HG03565 (cell line): ENCODE measurements around the gene ZBTB11.
"Not testable (repeated sequence)": the region's sequence is repeated elsewhere in the genome, so short reads cannot be mapped to it uniquely, and the experiment has no call there.

Experiments used
- ATAC-seq: cut with Tn5 transposase; IDR thresholded peaks from one replicate; pipeline ENCODE4 v1.9.1; 2021; ENCODE audit warnings: mild to moderate bottlenecking, moderate library complexity; ENCODE audit not compliant: unreplicated experiment

ZBTB11 gene, protein sequence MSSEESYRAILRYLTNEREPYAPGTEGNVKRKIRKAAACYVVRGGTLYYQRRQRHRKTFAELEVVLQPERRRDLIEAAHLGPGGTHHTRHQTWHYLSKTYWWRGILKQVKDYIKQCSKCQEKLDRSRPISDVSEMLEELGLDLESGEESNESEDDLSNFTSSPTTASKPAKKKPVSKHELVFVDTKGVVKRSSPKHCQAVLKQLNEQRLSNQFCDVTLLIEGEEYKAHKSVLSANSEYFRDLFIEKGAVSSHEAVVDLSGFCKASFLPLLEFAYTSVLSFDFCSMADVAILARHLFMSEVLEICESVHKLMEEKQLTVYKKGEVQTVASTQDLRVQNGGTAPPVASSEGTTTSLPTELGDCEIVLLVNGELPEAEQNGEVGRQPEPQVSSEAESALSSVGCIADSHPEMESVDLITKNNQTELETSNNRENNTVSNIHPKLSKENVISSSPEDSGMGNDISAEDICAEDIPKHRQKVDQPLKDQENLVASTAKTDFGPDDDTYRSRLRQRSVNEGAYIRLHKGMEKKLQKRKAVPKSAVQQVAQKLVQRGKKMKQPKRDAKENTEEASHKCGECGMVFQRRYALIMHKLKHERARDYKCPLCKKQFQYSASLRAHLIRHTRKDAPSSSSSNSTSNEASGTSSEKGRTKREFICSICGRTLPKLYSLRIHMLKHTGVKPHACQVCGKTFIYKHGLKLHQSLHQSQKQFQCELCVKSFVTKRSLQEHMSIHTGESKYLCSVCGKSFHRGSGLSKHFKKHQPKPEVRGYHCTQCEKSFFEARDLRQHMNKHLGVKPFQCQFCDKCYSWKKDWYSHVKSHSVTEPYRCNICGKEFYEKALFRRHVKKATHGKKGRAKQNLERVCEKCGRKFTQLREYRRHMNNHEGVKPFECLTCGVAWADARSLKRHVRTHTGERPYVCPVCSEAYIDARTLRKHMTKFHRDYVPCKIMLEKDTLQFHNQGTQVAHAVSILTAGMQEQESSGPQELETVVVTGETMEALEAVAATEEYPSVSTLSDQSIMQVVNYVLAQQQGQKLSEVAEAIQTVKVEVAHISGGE

DNA sequence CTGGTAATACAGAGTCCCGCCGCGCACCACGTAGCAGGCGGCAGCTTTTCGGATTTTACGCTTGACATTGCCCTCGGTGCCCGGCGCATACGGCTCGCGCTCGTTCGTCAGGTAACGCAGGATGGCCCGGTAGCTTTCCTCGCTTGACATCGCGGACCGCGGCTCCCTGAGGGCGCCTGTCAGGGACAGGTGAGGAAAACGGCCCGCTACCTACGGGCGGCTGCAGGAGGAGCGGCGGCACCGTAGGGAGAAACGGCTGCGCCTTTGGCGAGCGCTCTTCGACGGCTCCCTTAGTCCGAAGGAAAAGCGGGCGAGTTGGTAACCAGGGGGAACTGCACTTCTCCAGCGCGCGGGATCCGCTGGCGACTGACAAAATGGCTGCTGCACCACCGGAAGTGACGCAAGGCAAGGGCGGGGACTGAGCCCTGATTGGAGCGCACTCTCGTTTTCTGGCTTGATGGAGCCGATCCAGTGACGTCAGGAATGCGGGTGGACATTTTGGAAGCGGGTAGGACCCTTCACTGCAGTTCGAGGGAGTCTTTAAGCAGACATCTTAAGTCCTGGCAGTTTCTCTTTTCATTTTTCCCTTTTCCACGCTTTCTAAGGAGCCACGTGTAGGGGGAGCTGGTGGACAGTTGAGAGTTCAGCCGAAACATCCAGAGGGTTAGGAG, at the start of gene ZBTB11:
ZBTB11 (minus strand) TSS at position 368 of the 671 bp plus-strand sequence; CDS start at position 150, 218 bp downstream.
- peak; percentile 61 for ATAC-seq

DNA sequence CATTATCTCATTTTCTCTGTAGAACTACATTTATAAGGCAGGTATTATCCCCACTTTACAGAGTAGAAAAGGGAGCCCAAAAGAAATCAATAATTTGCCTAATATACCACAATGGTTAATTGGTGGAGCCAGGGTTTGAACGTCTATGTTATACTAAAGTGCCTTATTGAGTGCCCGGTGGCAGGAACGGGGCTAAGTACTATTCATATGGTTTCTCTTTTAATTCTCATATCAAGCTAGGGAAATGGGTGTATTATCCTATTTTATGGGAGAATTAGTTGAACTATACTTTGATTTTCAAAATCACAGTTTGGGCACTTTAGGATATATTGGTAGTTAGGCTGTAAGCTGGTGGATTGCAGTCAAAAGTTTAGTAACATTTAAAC, 49.0 kb upstream of the ZBTB11 start:
- ATAC-seq = no peak

DNA sequence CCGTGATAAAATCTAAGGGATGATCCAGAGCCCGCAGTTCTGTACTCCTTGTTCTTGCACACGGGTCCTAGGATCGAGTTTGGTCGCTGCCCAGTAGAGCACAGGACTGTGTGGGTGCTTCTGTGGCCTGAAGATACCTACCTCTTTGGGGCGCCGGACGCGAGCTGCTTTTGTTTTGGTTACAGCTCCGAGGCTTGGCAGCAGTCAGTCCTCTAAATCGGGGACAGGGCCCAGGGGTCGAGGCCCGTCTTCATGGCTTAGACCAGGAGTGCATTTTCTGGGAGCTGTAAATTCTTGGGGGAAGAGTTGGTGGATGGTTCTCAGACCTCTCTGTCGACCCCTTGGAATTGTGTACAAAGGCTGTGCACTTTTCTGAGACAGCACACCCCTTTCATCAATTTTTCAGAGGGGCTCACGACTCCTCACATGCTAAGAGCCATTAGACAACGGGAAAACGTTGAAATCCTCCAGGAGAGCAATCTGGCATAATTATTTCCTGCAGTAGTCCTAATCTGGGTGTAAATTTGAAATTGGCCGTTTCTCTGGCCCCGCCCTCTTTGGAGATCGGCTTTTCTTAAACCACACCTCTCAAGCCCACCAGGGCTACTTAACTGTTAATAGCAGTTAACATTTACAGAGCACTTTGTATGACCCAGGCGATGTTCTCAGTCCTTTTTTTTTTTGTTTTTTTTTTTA, 48.4 kb upstream of the ZBTB11 start:
- peak; percentile 3 for ATAC-seq

DNA sequence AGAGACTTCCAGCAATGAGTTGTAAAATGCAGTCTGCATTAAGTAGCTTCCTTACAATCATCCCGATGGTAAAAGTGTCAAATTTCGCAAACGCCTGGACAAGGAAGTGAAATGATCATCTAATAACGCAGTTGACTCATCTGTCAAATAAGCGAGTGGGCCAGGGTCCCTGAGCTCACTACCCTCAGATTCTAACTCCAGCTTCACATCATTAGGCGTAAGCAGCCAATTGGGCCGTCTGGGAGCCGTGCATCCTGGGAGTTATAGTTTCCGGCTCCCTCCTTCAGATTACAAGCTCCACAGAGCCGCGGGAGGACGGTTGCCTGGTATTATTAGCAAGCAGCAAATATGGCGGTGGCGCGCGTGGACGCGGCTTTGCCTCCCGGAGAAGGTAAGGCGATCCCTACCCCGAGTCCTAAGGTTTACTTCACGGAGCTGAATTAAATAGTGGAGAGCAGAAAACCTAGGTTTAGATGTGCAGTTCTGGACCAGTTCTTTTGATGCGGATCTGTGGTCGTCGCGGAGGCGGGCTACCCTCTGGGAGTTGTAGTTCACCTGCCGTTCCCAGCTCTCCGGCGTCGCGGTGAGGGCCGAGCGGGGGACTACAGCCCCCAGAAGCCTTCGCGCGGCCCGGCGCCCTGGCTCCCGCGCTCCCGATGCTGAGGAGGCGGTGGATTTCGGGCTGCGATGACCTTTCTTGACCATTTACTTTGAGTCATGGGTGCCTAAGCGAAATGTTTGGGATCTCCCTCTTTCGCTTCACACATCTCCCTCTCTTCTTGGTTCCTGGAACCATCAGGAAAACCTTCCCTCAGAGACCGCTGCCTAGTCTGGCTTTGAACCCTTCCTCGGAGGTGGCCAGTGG, 47.6 kb upstream of the ZBTB11 start, which contains the start of gene CEP97:
CEP97 (plus strand) TSS at position 286 of the 865 bp plus-strand sequence; CDS start at position 349, 63 bp downstream.
- peak; percentile 74 for ATAC-seq

DNA sequence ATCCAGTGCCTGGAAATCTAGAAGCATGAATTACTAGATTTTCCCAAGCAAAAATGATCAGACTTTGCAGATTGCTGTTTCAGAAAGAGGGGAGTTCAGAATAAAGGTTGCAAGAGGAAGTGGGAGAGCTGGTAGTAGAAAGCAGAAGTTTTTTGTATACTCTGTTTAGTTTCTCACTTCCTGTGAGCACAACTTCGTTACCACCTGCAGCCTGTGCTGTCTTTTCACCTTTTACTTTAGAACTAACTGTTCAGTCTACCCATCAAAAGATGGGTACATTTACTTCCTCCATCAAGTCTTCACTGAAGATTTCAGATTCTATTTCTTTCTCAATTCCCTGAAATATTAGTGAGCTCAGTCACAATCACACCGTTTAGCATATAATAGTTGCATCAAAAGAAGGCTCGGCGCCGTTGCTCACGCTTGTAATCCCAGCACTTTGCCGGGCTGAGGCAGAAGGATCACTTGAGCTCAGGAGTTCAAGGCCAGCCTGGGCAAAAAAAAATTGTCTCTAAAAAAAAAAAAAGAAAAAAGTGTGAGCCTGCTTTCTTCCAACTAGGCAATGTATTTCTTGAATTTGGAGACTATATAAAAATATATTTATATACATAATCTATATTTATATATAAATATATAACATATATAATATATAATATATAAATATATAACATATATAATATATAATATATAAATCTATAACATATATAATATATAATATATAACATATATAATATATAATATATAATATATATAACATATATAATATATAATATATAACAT, 45.7 kb upstream of the ZBTB11 start:
- ATAC-seq = peak; percentile 53

DNA sequence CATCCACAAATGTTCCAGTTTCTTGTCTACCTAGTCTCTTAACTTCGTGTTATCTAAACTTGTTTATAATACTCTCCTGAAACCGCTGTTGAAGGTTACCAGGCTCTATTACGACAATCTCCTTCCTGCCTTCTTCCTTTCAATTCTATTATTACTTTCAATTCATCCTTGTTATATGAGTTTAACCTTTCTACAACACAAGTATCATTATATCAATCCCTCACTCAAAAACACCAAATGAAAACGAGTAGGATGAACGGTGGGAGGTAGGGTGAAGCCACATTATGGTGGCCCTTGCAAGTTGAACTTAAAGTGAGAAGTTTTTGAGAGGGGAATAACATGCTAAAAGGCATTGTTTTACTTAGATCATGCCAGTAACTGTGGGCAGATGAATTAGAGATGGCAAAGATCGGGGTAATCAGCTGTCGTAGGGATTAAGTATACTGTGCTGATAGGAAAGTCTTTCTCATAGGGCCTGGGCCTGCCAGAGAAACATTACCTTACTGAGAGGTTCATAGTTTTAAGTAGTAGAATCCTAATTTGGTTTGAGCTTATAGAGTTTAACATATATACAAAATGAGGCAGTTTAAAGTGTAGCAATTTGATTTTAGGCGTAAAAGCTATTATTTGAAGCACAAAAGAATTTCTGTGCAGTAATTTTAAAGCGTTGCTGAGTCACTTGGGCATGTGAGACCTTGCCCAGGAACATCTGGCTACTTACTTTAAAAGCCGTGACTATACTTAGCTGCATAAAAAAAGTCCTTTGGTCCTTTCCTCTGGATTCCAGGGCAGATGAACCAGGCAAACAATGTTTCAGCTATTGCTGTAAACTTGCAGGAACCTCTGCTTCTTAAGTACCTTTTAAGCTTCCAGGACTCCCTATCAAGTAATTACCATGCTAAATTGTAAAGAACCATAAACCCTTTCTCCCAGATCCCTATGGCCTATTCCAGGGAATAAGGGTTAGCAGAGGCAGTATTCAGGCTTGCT, 44.2 kb upstream of the ZBTB11 start:
- no peak for ATAC-seq

DNA sequence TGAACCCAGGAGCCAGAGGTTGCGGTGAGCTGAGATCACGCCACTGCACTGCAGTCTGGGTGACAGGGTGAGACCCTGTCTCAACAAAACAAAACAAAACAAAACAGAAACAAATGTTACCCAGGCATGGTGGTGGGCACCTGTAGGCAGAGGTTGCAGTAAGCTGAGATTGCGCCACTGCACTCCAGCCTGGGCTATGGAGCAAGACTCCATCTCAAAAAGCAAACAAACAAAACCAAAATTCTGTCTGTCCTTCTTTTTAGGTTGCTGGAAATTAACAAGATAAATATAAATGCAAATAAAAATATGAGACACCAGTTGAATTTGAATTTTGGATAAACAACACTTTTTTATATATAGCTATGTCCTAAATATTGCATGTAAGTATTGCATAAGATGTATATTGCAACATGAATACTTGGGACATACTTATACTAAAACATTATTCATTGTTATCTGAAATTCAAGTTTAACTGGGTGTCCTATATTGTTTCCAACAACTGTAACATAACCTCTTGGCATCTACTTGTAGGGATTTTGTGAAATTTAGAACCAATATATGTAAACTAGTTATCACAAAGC, 42.8 kb upstream of the ZBTB11 start:
- no peak for ATAC-seq

DNA sequence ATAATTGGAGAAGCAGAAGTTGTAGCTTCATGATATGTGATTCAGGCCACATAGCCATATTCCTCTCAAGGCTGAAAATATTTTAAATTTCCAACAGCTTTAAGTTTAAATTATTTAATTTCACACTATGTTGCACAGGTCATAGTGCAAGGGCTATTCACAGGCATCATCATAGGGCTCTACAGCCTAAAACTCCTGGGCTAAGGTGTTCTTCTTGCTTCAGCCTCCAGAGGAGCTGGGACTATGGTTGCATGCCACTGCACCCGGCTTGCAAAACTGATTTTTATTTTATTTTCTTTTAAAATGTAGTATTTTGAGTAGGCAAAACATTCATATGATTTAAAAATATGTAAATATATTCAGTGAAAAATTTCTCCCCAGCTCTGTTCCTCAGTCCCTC, 41.5 kb upstream of the ZBTB11 start:
- no peak for ATAC-seq

DNA sequence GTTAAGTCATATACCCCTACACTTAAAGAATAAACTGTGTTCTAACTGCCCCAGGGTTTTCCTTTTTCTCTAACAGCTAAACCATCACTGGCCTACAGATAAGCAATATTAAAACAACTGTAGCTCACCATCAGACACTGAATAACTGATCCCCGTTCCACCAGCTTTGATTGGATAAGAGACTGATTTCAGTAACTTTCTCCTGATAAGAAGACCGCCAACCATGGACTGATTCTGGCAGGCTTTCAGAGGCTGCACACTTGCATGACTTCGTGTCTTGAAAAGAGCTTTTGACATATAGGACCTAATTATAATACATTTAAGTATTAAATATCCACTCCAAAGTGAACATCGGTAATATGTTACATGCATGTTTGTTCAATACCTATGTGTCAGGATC, 32.2 kb upstream of the ZBTB11 start:
- no peak for ATAC-seq

DNA sequence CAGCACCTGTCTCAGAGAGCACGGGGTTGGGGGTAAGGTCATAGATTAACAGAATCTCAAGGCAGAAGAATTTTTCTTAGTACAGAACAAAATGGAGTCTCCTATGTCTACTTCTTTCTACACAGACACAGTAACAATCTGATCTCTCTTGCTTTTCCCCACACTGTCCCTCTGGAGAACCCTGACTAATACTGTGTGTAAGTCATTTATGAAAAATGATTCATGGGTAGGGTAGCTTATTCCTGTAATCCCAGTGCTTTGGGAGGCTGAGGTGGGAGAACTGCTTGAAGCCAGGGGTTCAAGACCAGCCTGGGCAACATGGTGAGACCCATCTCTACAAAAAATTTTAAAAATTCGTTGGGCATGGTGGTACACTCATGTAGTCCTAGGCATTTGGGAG, 27.7 kb upstream of the ZBTB11 start:
- not testable (repeated sequence) for ATAC-seq

DNA sequence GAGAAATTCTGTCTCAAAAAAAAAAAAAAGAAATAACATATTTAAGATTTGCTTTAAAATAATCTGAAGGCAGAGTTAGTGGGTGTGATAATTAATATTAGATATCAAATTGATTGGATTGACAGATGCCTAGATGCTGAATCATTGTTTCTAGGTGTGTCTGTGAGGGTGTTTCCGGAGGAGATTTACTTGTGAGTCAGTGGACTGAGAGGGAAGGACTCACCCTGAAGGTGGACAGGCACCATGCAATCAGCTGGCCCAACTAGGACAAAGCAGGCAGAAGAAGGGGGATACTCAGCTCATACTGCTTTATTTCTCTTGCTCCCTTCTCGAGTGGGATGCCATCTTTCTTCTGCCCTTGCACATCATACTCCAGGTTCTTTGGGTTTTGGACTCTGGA, 26.2 kb upstream of the ZBTB11 start:
- ATAC-seq = no peak

DNA sequence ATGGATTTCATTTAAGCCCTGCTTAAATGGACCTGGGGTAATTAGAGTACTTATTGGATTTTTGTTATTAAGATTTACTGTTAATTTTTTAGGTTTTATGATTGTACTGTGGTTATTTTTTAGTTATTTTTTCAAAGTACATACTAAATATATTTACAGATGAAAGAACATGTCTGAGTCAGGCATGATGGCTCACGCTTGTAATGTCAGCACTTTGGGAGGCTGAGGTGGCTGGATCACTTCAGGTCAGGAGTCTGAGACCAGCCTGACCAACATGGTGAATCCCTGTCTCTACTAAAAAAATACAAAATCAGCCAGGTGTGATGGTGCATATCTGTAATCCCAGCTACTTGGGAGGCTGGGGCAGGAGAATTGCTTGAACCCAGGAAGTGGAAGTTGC, 25.8 kb upstream of the ZBTB11 start:
- ATAC-seq = no peak

DNA sequence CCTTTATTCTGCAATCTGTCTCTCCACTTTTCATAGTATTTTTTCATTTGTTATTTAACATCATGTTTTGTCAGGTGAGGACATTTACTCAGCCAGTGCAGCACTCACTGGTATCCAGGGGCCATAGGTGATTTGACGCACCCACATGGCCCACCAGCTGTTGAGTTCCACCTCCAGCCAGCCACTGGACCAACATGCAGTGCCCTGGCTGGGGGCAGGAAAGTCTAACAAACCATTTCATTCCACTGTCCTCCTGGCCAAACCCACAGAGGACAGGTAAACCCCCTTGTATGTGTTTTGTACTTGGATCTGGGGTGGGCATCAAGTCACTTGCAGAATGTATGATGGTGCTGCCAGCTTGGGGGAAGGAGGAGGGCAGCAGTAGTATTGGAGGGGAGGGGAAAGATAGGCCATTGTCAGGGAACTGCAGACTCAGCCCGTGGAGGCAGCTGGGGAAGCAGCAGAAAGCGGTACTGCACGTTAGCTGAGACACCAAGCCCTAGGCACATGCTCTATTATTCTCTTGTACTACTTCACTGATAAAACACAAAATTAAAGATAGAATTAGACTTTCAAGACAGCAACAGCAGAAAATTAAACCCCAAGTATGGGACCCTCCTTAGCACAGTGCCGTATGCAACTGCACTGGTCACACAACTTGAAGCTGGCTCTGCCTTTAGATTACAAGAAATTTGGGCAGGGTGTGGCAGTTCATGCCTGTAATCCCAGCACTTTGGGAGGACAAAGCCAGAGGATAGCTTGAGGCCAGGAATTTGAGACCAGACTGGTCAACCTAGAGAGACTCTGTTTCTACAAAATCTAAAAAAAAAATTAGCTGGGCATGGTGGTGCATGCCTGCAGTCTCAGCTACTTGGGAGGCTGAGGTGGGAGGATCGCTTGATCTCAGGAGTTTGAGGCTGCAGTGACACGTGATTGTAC, 25.0 kb upstream of the ZBTB11 start:
- no peak for ATAC-seq

DNA sequence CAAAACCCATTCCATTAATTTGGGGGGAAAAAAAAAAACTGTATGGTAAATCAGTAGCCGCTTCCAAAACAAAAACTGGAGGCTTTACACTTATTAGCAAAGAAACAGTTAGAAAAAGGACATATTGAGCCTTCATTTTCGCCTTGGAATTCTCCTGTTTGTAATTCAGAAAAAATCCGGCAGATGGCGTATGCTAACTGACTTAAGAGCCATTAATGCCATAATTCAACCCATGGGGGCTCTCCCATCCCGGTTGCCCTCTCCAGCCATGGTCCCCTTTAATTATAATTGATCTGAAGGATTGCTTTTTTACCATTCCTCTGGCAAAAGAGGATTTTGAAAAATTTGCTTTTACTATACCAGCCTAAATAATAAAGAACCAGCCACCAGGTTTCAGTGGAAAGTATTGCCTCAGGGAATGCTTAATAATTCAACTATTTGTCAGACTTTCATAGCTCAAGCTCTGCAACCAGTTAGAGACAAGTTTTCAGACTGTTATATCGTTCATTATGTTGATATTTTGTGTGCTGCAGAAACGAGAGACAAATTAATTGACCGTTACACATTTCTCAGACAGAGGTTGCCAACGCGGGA, 18.9 kb upstream of the ZBTB11 start:
- ATAC-seq = no peak

DNA sequence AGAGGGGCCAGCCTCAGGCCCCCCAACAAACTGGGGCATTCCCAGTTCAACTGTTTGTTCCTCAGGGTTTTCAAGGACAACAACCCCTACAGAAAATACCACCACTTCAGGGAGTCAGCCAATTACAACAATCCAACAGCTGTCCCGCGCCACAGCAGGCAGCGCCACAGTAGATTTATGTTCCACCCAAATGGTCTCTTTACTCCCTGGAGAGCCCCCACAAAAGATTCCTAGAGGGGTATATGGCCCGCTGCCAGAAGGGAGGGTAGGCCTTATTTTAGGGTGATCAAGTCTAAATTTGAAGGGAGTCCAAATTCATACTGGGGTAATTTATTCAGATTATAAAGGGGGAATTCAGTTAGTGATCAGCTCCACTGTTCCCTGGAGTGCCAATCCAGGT, 17.9 kb upstream of the ZBTB11 start:
- ATAC-seq = not testable (repeated sequence)

DNA sequence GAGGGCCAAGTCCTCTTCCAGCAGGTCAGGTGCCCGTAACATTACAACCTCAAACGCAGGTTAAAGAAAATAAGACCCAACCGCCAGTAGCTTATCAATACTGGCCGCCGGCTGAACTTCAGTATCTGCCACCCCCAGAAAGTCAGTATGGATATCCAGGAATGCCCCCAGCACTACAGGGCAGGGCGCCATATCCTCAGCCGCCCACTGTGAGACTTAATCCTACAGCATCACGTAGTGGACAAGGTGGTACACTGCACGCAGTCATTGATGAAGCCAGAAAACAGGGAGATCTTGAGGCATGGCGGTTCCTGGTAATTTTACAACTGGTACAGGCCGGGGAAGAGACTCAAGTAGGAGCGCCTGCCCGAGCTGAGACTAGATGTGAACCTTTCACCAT, 16.6 kb upstream of the ZBTB11 start:
- peak; percentile 72 for ATAC-seq
